Transverse colon (tissue), 4 donors: Measurements from ENCODE around the gene SERTAD3. TPM values are rescaled to one million over a fixed set of nuclear protein-coding genes. Genes with fewer than 3 reads are reported as not detected.

Experiments used
- DNase-seq: peaks from one replicate; pipeline ENCODE4 v3.0.0-alpha.2; 2019
- H3K27ac ChIP-seq, 4 donors: fragments of 200-600 bp; sonication (generic); 2 replicates each; pipeline ENCODE4 v1.5.1; 2016 to 2018; ENCODE audit warnings: inconsistent platforms in 4 of 4
- H3K27me3 ChIP-seq: fragments of 200-600 bp; sonication (generic); 2 replicates; pipeline ENCODE4 v1.5.1; 2017; ENCODE audit warnings: inconsistent platforms
- H3K36me3 ChIP-seq, 4 donors: fragments of 200-600 bp; sonication (generic); 2 replicates each; pipeline ENCODE4 v1.5.1; 2017 to 2019; ENCODE audit warnings: inconsistent platforms in 4 of 4
- H3K4me1 ChIP-seq, 4 donors: fragments of 200-600 bp; sonication (generic); 2 replicates each; pipeline ENCODE4 v1.5.1; 2017 to 2020; ENCODE audit warnings: inconsistent platforms in 4 of 4
- H3K4me3 ChIP-seq, 4 donors: fragments of 200-600 bp; sonication (generic); 1 replicate in 1 of 4; 2 replicates in 3 of 4; pipeline versions ENCODE4 v1.5.1 to v1.6.1; 2017 to 2019; ENCODE audit warnings: inconsistent platforms in 4 of 4
- H3K9me3 ChIP-seq, 2 donors: fragments of 200-600 bp; sonication (generic); 2 replicates each; pipeline ENCODE4 v1.5.1; 2017 to 2019; ENCODE audit warnings: inconsistent platforms in 2 of 2
- CTCF ChIP-seq, 5 experiments: fragments of 200-600 bp in 3 of 5; fragments of 450-650 bp in 2 of 5; sonication (generic) in 3 of 5; IDR thresholded peaks; 1 replicate in 2 of 5; 2 replicates in 3 of 5; pipeline ENCODE4 v1.5.1; 2016 to 2017; ENCODE audit warnings: antibody characterized with exemption in 5 of 5, inconsistent platforms in 3 of 5, mild to moderate bottlenecking in 2 of 5, moderate library complexity in 1 of 5
- EP300 ChIP-seq: sonication (generic); formaldehyde crosslinking; IDR thresholded peaks from one replicate; pipeline ENCODE4 v1.6.1; 2017; ENCODE audit warnings: antibody characterized with exemption, low read depth
- POLR2A ChIP-seq: fragments of 450-650 bp; IDR thresholded peaks from one replicate; pipeline ENCODE4 v1.6.1; 2016; ENCODE audit warnings: antibody characterized with exemption, mild to moderate bottlenecking, moderate library complexity
- POLR2AphosphoS5 ChIP-seq, 3 donors: sonication (generic); formaldehyde crosslinking; IDR thresholded peaks; one replicate each; pipeline ENCODE4 v1.6.1; 2016; ENCODE audit warnings: antibody characterized with exemption in 3 of 3
- WGBS, 2 donors: methylation state at CpG; one replicate each; pipeline ENCODE4 v1.1.5; 2018; ENCODE audit warnings: low coverage in 1 of 2; 5-methylcytosine and 5-hydroxymethylcytosine counted together
- in situ Hi-C, 4 donors: fragments of 200-750 bp; cut with MboI; loops; one replicate each; pipeline versions ENCODE4 v1.15.0 to v1.15.1; 2017; ENCODE audit warnings: low sequenced_read_pairs in 3 of 4, low pct_ligation_motif_present in 1 of 4, low pct_unique_long_range_greater_than_20kb in 1 of 4
- intact Hi-C: fragments of 100-400 bp; cut with DNase I; formaldehyde crosslinking; loops from one replicate; pipeline ENCODE4 v1.15.1; 2023; ENCODE audit warnings: low total_unique reads
- total RNA-seq, 4 donors: library from RNA; depleted of rRNA; stranded (reverse); fragments of >200 nt; gene quantifications; one replicate each; pipeline ENCODE4 v1.1.0, GENCODE V29; 2016

The SERTAD3 gene
- total RNA-seq, 4 donors from 2014 or later: 14.1 to 31.0 (median 22.2) TPM

DNA sequence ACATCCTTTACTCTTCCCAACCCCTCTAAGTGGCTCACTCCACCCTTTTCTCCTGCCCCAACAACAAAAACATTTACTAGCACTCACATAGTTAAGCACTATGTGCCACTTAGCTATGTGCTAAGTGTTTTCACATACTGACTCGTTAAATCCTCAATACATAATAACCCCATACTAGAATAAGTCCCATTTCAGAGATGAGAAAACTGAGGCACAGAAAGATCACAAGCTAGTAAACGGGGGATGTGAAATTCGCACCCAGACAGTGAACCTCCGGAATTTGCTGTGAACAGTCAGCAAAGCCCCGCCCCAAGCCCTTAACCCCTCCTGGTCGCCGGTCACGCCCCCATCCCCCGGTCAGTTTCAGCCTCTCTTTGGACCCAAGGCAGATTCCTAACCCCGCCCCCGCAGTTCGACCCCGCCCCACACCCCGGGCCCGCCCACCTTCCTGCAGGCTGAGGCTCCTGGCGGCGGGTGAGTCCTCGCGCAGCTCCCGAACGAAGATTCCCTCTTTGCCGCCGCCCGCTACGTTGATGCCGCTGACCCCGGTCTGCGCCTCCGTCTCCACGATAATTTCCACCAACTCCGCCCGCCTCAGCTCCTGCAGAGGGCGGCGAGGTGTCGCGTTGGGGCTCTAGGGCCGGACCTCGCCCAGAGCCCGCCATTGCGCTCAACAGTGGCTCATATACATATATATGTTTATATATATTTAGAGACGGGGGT, 40.7 kb downstream of the SERTAD3 start:
- Histone ChIP-seq H3K27ac (peak overlapping the region; percentile 85 to 92 (median 88)), H3K36me3 (no peaks in the 10 kb centered on the region), H3K9me3 (no peaks in the 10 kb centered on the region), H3K4me1 (peaks cover 0 to 10% (median 7%) of the 10 kb centered on the region in 4 donors), H3K27me3 (no peaks in the 10 kb centered on the region), H3K4me3 (peak overlapping the region; percentile 29 to 57 (median 50))
- no peak for TF ChIP-seq EP300
- TF ChIP-seq CTCF (IDR thresholded peaks at IDR 0.05): peak in 2 of 5 experiments; percentile 8 to 20
- TF ChIP-seq POLR2AphosphoS5 (IDR thresholded peaks at IDR 0.05): peak; percentile 53 to 65 (median 59)
- TF ChIP-seq POLR2A: peak; percentile 48
- WGBS, 2 donors: 0% methylated on average over 1 to 36 of the region's 41 CpGs
- DNase-seq: peak; percentile 95
- in situ Hi-C loops (loop anchor here in 1 of 4 donors (25.0 kb wide), 1 partner anchor 116 kb away; the partner anchor contains the start of gene AKT2), intact Hi-C loops (no loop called here)

DNA sequence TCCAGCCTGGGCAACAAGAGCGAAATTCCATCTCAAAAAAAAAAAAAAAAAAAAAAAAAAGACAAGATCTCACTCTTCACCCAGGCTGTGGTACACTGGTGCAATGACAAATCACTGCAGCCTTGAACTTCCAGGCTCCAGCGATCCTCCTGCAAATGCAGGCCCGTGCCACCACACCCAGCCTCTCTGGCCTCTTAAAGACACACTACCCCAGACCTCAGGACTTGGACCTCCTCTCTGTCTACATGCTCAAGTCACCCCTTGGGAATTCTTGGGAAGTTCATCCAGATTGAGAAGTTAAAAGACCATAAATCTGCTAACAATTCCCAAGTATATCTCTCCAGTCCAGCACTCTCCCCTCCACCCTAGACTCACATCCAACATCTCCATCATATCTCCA, 43.6 kb downstream of the SERTAD3 start:
- DNase-seq: no peak
- no peak for TF ChIP-seq EP300
- no peak for TF ChIP-seq POLR2AphosphoS5 (IDR thresholded peaks at IDR 0.05)
- TF ChIP-seq CTCF (IDR thresholded peaks at IDR 0.05): no peak
- no peaks in the 10 kb centered on the region for H3K36me3 ChIP-seq
- intact Hi-C loops: no loop called here
- H3K4me1 ChIP-seq: peaks cover 0 to 10% (median 5%) of the 10 kb centered on the region in 4 donors
- no peak overlapping the region for H3K4me3 ChIP-seq
- 30 to 68% methylated on average over 2 to 3 of the region's 3 CpGs for WGBS, 2 donors
- in situ Hi-C loops: loop anchor here in 1 of 4 donors (25.0 kb wide), 1 partner anchor 113 kb away; the partner anchor contains the start of gene AKT2
- no peaks in the 10 kb centered on the region for H3K27me3 ChIP-seq
- no peak overlapping the region for H3K27ac ChIP-seq
- H3K9me3 ChIP-seq: no peaks in the 10 kb centered on the region

GRCh38 chr19:40398417-40399131, 45.6 kb downstream of the SERTAD3 start:
- Histone ChIP-seq H3K4me1 (peaks cover 0 to 7% (median 5%) of the 10 kb centered on the region in 4 donors), H3K9me3 (no peaks in the 10 kb centered on the region), H3K27ac (no peak overlapping the region), H3K36me3 (no peaks in the 10 kb centered on the region), H3K27me3 (no peaks in the 10 kb centered on the region), H3K4me3 (no peak overlapping the region)
- DNase-seq: peak; percentile 46
- intact Hi-C loops: no loop called here
- WGBS, 2 donors: 45 to 59% methylated on average over 8 to 37 of the region's 49 CpGs
- TF ChIP-seq POLR2A: no peak
- in situ Hi-C loops: no loop called here

GRCh38 chr19:40397568-40397906, 46.6 kb downstream of the SERTAD3 start:
- WGBS, 2 donors: 93 to 94% methylated on average over 3 to 16 of the region's 22 CpGs
- Histone ChIP-seq H3K9me3 (no peaks in the 10 kb centered on the region), H3K4me1 (no peaks in the 10 kb centered on the region), H3K4me3 (no peak overlapping the region), H3K27me3 (no peaks in the 10 kb centered on the region), H3K27ac (no peak overlapping the region), H3K36me3 (no peaks in the 10 kb centered on the region)
- in situ Hi-C loops: no loop called here
- TF ChIP-seq CTCF (IDR thresholded peaks at IDR 0.05) (no peak), POLR2A (no peak), POLR2AphosphoS5 (IDR thresholded peaks at IDR 0.05) (no peak), EP300 (no peak)
- no peak for DNase-seq
- intact Hi-C loops: no loop called here
